Measurements from ENCODE around the gene ZNF281.
A peak's percentile ranks its signal among the peaks of the same experiment; 100 is the strongest.
"Not testable (repeated sequence)": the region's sequence is repeated elsewhere in the genome, so short reads cannot be mapped to it uniquely, and the experiment has no call there.

ZNF281 gene

GRCh38 chr1:200428482-200429205, 18.8 kb upstream of the ZNF281 start:
- no peak for DNase-seq (ENCODE audit: low read depth)

GRCh38 chr1:200427744-200428143, 17.9 kb upstream of the ZNF281 start:
- DNase-seq (ENCODE audit: low read depth) = no peak

GRCh38 chr1:200426196-200426595, 16.4 kb upstream of the ZNF281 start:
- DNase-seq (ENCODE audit: low read depth) = no peak

GRCh38 chr1:200423235-200423634, 13.4 kb upstream of the ZNF281 start:
- no peak for DNase-seq (ENCODE audit: low read depth)

- no peak for DNase-seq (ENCODE audit: low read depth)
These were observed 12.4 kb upstream of the ZNF281 start for GRCh38 chr1:200422211-200422610.

GRCh38 chr1:200415789-200416593, 6.2 kb upstream of the ZNF281 start:
- no peak for DNase-seq (ENCODE audit: low read depth)

GRCh38 chr1:200415227-200415626, 5.4 kb upstream of the ZNF281 start:
- no peak for DNase-seq (ENCODE audit: low read depth)

GRCh38 chr1:200414657-200415056, 4.8 kb upstream of the ZNF281 start:
- DNase-seq (ENCODE audit: low read depth) = no peak

GRCh38 chr1:200413766-200414165, 3.9 kb upstream of the ZNF281 start:
- DNase-seq (ENCODE audit: low read depth) = not testable (repeated sequence)

GRCh38 chr1:200411406-200412257, 1.8 kb upstream of the ZNF281 start:
- DNase-seq (ENCODE audit: low read depth) = no peak

GRCh38 chr1:200410566-200410878, 686 bp upstream of the ZNF281 start:
- DNase-seq (ENCODE audit: low read depth) = no peak

- peak; percentile 19 for DNase-seq (ENCODE audit: low read depth)
These were observed 554 bp downstream of the ZNF281 start for GRCh38 chr1:200409203-200409760.

- no peak for DNase-seq (ENCODE audit: low read depth)
These were observed 3.6 kb downstream of the ZNF281 start for GRCh38 chr1:200406161-200406797.

- no peak for DNase-seq (ENCODE audit: low read depth)
These were observed 4.6 kb downstream of the ZNF281 start for GRCh38 chr1:200405264-200405663.

GRCh38 chr1:200401708-200402107, 8.1 kb downstream of the ZNF281 start:
- no peak for DNase-seq (ENCODE audit: low read depth)

GRCh38 chr1:200401263-200401662, 8.6 kb downstream of the ZNF281 start:
- DNase-seq (ENCODE audit: low read depth) = no peak

- no peak for DNase-seq (ENCODE audit: low read depth)
These were observed 9.3 kb downstream of the ZNF281 start for GRCh38 chr1:200400556-200400955.

- DNase-seq (ENCODE audit: low read depth) = no peak
These were observed 10.0 kb downstream of the ZNF281 start for GRCh38 chr1:200399860-200400259.

GRCh38 chr1:200398373-200398772, 11.5 kb downstream of the ZNF281 start:
- no peak for DNase-seq (ENCODE audit: low read depth)

GRCh38 chr1:200392625-200393185, 17.1 kb downstream of the ZNF281 start:
- DNase-seq (ENCODE audit: low read depth) = no peak

- no peak for DNase-seq (ENCODE audit: low read depth)
These were observed 18.1 kb downstream of the ZNF281 start for GRCh38 chr1:200391747-200392146.

GRCh38 chr1:200388791-200389190, 21.0 kb downstream of the ZNF281 start:
- no peak for DNase-seq (ENCODE audit: low read depth)

Data from stimulated activated CD8-positive, alpha-beta memory T cell treated with anti-CD3 and anti-CD28 coated beads, Interleukin-7, amount 100 ng/mL, for 24 hours (primary cell).